ENCODE data around the gene NME9. TPM values are rescaled to one million over a fixed set of nuclear protein-coding genes. Genes with fewer than 3 reads are reported as not detected.

The NME9 gene
- total RNA-seq, 1 donor from 2014 or later, result not detected

DNA sequence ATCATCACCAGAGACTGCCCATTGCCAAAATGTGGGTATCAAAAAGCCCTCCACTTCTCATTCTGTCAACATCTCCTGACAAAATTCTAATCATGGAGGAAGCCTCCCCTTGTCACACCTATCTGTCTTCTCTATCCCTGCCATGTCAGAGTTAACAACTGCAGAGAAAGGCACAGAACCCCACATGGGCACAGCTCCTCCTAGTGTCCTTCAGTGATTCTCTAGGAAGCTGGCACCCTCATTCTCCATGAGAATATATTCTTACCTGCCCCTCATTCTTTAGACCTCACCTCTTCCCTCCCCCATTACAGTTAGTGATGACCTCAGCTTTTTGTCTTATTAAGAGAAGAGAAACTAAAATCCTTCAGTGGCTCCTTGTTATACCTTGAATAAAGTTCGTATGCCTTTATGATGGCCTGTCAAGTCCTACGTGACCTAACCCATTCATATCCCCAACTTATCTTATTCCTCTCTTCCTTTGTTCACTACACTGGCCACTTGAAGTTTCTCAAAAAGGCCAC, 44.6 kb downstream of the NME9 start:
- no peak for DNase-seq (ENCODE audit: low spot score)

DNA sequence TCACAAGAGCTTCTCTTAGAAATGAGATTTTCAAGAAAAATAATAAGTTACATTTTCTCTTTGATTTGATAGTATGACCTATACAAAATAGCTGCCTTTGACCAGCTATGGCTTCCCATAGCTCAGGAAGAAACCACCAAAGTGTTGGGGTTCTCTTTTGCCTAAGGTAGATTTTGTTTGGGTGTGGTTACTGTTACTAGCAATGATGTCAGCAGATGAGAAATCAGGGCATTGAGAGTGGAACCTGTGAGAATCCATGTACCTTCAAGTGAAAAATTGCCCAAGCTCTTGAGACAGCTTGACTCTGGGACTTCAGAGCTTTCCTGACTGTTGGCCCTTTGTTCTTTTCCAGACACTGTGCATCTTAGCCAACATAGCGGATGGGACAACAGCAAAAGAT, 45.6 kb downstream of the NME9 start:
- DNase-seq (ENCODE audit: low spot score), result no peak

DNA sequence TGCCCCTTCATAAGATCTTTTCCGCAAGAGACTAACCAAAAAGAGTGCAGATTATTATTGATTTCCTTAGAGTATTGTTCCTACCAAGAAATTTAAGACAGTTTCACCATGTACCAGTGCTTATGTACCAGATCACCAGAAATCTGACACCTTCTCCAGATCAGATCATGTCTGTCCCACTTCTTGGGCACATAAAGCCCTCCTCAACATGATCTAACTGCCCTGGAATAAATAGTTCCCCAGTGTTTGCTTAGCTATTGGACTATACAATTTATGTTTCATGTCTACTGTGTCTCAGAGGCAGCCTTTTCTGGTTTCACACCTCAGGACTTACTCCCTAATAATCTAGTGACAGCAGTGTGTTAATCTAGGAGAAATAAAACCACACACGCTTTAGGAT, 46.8 kb downstream of the NME9 start:
- no peak for DNase-seq (ENCODE audit: low spot score)

DNA sequence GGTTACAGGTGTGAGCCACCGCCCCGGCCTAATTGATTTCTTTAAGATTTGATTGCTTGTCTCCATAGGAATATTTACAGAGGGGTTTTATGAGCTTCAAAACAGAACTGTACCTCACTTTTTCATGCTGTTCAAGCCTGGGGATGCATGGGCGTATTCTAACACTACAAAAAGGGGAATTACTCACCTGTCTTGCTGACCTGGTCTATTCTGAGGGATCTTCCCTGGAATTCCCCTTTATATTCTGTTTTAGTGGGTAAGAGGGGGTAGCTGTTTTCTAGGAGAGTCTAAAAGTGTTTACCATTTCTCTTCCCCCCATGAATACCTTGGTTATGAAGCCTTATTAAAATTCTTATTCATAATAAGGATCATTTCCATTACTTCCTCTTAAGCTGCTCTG, 48.1 kb downstream of the NME9 start:
- DNase-seq (ENCODE audit: low spot score), result no peak

DNA sequence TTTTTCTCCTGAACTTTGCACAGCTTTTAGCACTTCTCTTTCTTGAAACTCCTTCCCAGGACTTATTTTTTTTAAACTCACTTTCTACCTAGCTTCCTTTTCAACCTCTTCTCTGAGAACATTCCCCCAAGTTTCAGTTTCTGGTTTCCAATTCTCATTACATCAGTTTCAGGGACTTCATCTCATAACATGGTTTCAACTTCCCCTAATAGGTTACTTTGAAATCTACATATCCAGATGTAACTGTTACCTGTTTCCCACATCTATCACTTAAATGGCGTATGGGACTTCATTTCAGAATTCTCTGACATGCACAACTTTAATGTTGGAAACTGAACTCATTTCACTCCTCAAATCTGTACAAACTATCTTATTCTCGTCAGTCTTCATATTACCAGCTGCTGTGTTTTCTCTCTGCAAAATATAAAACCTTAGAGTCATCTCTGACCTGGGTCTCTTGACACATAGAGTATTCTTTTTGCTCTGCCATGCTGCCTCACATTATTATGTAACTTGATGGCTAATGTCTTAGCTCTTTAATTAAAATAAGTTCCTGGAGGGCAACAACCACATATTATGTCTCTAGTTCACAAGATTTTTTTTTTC, 58.4 kb downstream of the NME9 start:
- no peak for DNase-seq (ENCODE audit: low spot score)

DNA sequence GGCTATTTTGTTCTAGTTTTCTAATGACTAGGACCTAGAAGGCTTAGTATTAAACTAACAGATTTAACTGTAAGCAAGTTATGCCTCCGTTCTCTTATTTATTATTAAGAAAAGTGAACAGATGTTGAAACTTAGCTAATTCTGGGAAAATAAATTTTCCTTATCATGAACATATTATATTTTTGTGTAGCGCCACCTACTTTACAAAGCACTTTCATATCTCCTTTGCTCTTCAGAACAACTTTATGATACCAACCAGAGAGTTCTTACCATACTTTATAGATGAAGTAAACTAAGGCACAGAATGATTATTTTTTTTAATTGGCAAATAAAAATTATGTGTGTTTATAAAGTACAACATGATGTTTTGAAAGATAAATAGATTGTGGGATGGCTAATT, 59.4 kb downstream of the NME9 start:
- DNase-seq (ENCODE audit: low spot score), result no peak

DNA sequence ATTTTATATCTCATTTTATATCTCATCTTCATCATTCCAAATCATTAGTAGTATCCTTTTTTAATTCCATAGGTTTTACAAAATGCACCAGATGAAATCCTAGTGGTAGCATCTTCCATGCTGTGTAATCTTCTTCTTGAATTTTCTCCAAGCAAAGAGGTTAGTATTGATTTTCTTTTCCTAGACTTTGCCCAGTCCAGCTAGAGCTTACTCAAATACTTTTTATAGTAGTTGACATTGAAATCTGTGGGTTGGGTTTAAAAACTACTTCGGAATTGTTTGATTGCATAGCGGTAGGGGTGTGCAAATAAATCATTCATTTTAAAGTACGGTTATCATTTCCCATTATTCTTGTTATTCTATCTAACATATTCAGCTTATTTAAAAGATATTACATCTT, 62.6 kb downstream of the NME9 start:
- no peak for DNase-seq (ENCODE audit: low spot score)

DNA sequence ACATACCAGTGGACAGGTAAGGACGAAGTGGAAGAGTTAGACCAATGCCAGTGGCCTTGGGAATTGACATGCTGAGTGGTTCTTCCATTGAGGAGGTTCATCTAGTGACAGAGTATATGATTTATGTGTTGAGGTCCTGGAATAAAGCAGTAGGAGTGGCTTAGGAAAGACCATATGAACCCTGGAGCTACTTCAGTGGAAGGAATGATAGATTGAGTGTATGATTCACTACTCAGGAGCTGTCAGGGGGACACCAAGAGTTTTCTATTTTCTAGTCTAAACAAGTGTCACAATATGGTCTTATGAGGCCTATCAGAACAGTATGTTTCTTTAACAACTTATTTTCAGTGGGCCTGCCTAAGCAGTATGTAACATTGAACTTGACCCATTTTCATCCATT, 63.9 kb downstream of the NME9 start:
- no peak for DNase-seq (ENCODE audit: low spot score)

DNA sequence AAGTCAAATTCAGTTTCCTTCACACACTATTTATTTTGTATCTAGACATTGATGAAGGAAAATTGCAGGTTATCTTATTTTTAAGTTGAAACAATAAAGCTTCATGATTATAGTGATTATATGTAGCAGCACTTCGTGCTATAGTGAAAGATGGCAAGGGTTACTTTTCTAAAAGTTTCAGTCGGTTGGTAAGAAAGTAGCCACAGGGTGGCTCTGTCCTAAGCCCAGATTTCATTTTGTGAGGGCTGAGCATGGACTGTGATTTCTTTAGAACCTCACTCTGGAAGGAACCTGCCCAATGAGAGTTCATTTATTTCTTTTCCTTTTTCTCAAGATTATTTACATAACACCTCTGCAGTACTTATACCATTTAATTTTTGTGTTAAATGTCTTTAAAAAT, 66.5 kb downstream of the NME9 start:
- DNase-seq (ENCODE audit: low spot score), result no peak

DNA sequence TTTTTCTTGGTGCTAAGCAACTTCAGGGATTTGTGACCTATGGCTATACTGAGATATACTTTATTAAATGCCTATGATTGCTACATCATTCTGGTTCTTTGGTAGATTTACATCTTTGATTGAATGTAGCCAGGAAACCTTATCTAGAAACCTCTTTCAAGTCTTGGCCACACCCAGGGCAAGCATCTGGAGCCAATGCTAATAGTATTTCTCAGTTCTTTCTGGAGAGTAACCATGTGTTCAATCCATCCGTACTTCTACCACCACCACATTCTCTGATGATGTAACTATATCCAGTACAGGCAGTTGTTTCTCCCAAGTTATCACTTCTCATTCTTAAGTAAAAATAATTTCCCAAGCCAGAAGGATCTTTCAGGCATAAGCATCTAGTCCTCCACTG, 69.0 kb downstream of the NME9 start:
- no peak for DNase-seq (ENCODE audit: low spot score)

DNA sequence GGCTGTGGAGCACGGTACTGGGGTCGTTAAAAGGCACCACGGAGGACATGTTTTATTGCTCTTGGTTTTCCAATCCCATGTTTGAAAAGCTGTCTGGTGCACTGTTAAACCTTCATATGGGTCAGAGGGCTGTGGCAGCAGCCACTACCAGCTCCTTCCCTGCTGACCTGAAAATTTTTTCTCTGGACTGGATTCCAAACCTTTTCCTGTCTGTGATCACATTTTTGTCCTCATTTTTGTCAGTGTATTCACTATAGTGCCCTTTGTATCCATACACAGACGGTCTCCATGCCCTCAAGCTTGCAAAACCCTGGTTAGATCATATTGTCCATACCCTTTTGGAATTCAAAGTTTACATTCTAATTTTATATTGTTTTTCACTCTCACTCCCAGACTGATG, 70.5 kb downstream of the NME9 start:
- DNase-seq (ENCODE audit: low spot score), result no peak

DNA sequence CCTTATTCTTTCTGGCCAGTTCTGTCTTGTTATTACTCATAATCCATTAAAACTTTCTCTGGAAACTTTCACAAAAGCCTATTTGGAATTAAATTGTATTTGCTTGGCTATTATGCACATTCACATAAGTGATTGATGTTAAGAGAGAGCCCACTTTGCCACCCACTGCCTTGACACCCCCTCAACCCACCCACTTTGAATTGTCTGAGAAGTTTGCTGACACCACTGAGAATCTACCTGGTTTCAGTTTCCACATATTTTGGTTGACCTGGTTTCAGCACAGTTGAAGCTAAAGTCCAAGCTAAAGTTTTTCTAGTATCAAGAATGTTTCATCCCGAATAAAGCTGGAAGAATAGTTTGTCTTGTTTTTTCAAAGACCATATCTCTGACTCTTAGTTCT, 71.7 kb downstream of the NME9 start:
- DNase-seq (ENCODE audit: low spot score), result no peak

DNA sequence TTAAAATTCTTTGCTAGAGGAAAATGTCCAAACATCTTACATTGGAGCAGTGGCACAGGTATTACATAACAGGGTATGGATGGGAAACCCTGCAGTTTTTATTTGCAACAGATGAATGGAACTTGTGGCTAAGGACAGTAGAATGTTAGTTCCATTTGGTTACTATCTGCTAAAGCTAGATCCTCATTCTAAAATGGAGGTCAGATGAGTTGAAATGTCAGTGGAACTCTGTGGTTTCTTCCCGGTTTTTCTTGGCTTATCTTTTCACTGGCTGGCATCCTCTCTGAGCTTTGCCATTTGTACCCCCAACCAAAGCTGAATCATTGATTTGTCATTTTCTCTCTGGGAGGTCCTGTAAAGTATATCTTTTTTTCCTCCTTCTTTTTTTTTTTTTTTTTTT, 73.6 kb downstream of the NME9 start:
- DNase-seq (ENCODE audit: low spot score), result no peak

DNA sequence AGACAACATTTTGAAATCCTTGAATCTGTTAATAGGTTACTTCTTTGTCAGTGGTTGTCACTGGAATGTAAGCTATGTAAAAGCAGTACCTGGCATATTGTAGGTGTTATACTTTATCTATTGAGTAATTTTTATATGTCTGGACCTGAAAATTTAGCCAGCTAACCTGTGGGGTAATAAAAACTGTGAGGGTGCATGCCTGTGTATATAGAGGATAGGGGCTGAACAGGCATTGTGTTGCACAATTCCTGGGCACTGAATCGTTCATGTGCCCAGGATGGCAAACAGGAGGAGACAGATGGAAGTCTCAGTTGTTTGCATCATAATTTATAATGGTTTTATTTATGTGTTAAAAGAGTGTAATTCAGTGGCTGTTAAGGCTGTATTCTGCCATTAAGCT, 75.4 kb downstream of the NME9 start:
- no peak for DNase-seq (ENCODE audit: low spot score)

DNA sequence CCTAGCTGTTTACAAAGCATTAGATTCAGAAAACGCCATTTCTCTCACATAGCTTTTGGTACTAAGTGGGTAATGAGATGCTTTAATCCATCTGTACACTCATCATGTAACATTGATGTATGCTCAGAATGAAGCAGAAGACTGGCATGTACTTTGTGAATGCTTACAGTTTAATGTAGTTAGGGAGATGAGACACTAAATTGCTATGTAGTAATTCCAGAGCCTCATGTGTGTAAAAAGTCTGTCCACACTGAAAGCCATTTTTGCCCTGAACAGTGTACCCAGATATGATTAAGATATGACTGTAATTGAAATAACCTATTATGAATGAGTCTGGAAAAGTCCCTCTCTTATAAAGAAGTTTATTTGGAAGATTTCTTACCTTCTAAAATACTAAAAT, 76.0 kb downstream of the NME9 start:
- DNase-seq (ENCODE audit: low spot score), result no peak

Other genes starting within 250 kb of the NME9 start
- gene DZIP1L, start 214.2 kb downstream of the NME9 start, total RNA-seq, result 13.7 TPM
- not detected for gene A4GNT, start 197.5 kb downstream of the NME9 start, total RNA-seq
- 11.1 TPM for gene DBR1, start 154.9 kb downstream of the NME9 start, total RNA-seq
- 102 TPM for gene ARMC8, start 142.6 kb downstream of the NME9 start, total RNA-seq
- 232 TPM for gene MRAS, start 18.7 kb upstream of the NME9 start, total RNA-seq
- 0.19 TPM for gene ESYT3, start 104.8 kb upstream of the NME9 start, total RNA-seq

All from mesenteric fat pad (tissue), 1 donor.